Measurements from ENCODE around the gene FSCN2. TPM values are rescaled to one million over a fixed set of nuclear protein-coding genes. Genes with fewer than 3 reads are reported as not detected.

Gene FSCN2
- total and polyA plus RNA-seq, 12 donors: 0.14 to 1.3 (median 0.45) TPM; not detected in 2

DNA sequence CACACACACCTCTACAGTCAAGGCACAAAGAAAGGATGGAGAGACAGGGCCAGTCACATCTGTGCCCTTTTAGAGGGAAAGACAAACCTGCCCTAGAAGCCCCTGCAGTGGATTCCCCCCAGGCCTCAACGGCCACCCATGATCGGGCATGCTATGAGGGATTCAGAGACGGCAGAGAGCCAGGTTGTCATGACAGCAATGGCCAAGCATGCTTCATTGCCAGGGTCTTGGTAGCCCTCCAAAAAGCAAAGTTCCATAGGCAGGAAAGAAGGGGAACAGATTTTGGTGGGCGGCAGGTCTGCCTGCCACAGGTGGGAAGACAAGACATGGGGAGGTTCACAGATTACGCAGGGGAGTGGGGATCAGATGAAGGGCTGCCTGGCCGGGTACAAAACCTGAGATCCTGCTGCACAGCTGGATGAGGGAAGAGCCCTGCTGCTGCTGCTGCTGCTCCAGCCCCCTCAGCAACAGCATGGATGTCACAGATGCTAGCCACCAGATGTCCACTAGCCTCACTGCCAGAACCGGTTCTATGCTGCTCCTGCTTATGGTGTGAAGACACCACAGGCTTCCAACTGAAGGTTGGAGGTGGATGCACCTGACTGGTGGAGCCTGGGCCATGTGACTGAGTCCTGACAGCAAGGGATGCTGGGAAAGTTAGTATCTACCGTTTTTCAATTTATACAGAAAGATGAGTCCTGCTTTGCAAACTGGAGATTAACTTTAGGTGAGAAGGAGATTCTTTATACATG is 33.4 kb upstream of the FSCN2 start:
- Histone ChIP-seq H3K9me3 (no peaks in the 10 kb centered on the region), H3K36me3 (no peaks in the 10 kb centered on the region), H3K27me3 (peaks cover 0 to 12% (median 0%) of the 10 kb centered on the region in 7 donors), H3K4me1 (peaks cover 0 to 8% (median 0%) of the 10 kb centered on the region in 9 donors), H3K4me3 (no peak overlapping the region), H3K27ac (no peak overlapping the region)
- no peak for TF ChIP-seq CTCF (IDR thresholded peaks at IDR 0.05)
- ATAC-seq (no peak), DNase-seq (peak in 1 of 2 donors; percentile 1)
- WGBS, 2 donors: 43 to 44% methylated on average over 8 of the region's 8 CpGs
- intact Hi-C loops (cut with DNase I): no loop called here

DNA sequence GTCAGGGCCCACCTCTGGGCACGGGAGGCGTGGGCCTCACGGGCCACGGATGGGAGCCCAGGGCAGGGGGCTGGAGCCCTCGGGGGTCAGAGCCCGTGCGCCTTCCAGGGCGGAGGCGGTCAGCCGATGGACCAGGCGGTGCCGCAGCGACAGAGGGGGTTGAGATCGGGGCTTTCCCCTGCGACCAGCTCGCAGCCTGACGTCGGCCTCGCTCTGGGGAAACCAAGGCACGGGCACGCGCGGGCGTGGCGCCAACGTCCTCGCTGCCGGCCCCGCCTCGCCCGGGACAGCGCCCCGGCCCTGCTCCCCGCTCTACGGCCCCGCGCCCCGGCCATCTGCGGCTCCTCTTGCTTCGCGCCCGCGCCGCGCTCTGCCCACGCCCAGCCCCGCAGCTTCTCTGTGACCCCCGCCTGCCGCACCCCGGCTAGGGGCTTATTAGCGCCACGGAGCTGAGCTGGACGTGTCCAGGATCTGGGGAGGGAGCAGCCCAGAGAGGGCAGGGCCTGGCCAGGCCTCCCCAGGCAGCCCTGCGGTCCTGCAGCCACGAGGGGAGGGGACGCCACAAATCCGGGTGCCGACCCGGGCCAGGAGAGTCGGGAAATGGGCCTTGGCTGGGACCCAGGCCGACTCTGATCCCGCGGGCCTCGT is 29.1 kb upstream of the FSCN2 start:
- H3K27me3 ChIP-seq: peaks cover 0 to 8% (median 0%) of the 10 kb centered on the region in 7 donors
- H3K27ac ChIP-seq: no peak overlapping the region
- H3K9me3 ChIP-seq: no peaks in the 10 kb centered on the region
- H3K4me1 ChIP-seq: peaks cover 0 to 11% (median 0%) of the 10 kb centered on the region in 9 donors
- intact Hi-C loops (cut with DNase I): no loop called here
- ATAC-seq: peak in 4 of 8 donors; percentile 19 to 29 (median 24)
- WGBS, 2 donors: 55 to 59% methylated on average over 61 to 64 of the region's 64 CpGs
- peak overlapping the region in 1 of 10 donors; percentile 8 for H3K4me3 ChIP-seq
- TF ChIP-seq CTCF (IDR thresholded peaks at IDR 0.05): no peak
- DNase-seq: no peak
- H3K36me3 ChIP-seq: no peaks in the 10 kb centered on the region

GRCh38 chr17:81499601-81499970 is 28.6 kb upstream of the FSCN2 start:
- Histone ChIP-seq H3K4me1 (peaks cover 0 to 11% (median 0%) of the 10 kb centered on the region in 9 donors), H3K4me3 (peak overlapping the region in 1 of 10 donors; percentile 8), H3K27ac (no peak overlapping the region), H3K9me3 (no peaks in the 10 kb centered on the region), H3K27me3 (peaks cover 0 to 8% (median 0%) of the 10 kb centered on the region in 7 donors), H3K36me3 (no peaks in the 10 kb centered on the region)
- ATAC-seq (peak in 3 of 8 donors; percentile 13 to 46 (median 17)), DNase-seq (no peak)
- intact Hi-C loops (cut with DNase I): no loop called here
- TF ChIP-seq CTCF (IDR thresholded peaks at IDR 0.05): no peak
- WGBS, 2 donors: 73 to 78% methylated on average over 12 of the region's 12 CpGs

DNA sequence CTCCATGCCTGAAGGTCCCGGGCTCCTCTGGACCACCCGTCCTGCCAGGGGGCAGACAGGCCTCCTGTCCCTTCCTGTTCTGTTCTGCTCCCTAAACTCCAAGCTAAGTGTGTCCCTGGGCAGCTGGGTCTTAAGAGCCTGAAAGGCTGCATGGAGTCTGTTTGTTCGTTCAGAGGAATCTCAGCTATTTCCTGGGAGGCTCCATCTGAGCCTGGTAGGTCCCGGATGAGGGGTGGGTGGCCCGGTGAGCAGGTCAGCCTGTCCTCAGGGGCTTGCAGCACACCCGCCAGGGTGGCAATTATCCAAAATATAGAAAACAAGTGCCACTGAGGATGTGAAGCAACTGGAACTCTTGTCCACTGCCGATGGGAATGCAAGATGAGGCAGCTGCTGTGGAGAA is 28.1 kb upstream of the FSCN2 start:
- ATAC-seq (peak in 3 of 8 donors; percentile 7 to 50 (median 8)), DNase-seq (no peak)
- Histone ChIP-seq H3K4me1 (peaks cover 0 to 11% (median 0%) of the 10 kb centered on the region in 9 donors), H3K4me3 (no peak overlapping the region), H3K36me3 (no peaks in the 10 kb centered on the region), H3K9me3 (no peaks in the 10 kb centered on the region), H3K27me3 (peaks cover 0 to 8% (median 0%) of the 10 kb centered on the region in 7 donors), H3K27ac (no peak overlapping the region)
- TF ChIP-seq CTCF (IDR thresholded peaks at IDR 0.05): no peak
- intact Hi-C loops (cut with DNase I): no loop called here
- WGBS, 2 donors: 43 to 51% methylated on average over 7 of the region's 7 CpGs
